A549 treated with CORT108297 at 1 μM for 4 hours (cell line): ENCODE measurements around the gene PGRMC1. TPM values are rescaled to one million over a fixed set of nuclear protein-coding genes. Genes with fewer than 3 reads are reported as not detected.

ENCODE experiments used
- total RNA-seq: library from RNA; stranded (reverse); fragments of 200-300 nt; extraction: Qiagen RNA extraction; gene quantifications from 5 replicates; pipeline ENCODE4 v1.2.3, GENCODE V29; 2022

Gene PGRMC1
- 150 to 165 TPM (median 160 TPM) in 5 replicates for total RNA-seq

DNA sequence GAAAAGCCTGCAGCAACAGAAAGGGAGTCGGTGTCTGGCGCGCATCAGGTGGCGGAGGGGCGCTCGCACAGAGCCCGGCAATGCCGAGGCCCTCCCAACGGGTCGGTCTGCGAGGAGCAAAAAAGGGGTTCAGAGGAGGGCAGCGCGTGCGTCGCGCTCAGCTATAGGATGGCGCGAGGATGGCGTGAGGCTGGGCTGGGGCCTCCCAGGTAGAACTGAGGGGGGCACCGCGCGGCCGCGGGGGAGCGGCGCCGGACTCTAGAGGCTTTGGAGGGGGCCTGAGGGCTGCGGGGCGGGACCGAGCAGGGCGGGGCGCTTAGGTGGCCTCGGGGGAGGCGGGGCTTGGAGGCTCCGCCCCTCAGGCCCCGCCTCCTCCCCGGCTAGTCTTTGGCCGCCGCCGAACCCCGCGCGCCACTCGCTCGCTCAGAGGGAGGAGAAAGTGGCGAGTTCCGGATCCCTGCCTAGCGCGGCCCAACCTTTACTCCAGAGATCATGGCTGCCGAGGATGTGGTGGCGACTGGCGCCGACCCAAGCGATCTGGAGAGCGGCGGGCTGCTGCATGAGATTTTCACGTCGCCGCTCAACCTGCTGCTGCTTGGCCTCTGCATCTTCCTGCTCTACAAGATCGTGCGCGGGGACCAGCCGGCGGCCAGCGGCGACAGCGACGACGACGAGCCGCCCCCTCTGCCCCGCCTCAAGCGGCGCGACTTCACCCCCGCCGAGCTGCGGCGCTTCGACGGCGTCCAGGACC is at the start of gene PGRMC1:
Gene PGRMC1, plus strand, starts transcription at position 414 of the 751 bp plus-strand sequence. Its CDS starts 79 bp downstream, at position 493.

Other genes starting within 250 kb of the PGRMC1 start
- not detected in 5 replicates for gene CT47C1, start 163.3 kb upstream of the PGRMC1 start, total RNA-seq
- gene KIAA1210, start 108.5 kb upstream of the PGRMC1 start, total RNA-seq, result not detected in 5 replicates
- gene SLC25A43, start 163.1 kb downstream of the PGRMC1 start, total RNA-seq, result 27.8 to 34.1 TPM (median 32.5 TPM) in 5 replicates
- gene SLC25A5, start 232.2 kb downstream of the PGRMC1 start, total RNA-seq, result 720 to 781 TPM (median 771 TPM) in 5 replicates